ENCODE measurements around the gene ATP2C1. TPM values are rescaled to one million over a fixed set of nuclear protein-coding genes. Genes with fewer than 3 reads are reported as not detected.
"Not testable (repeated sequence)": the region's sequence is repeated elsewhere in the genome, so short reads cannot be mapped to it uniquely, and the experiment has no call there.

ATP2C1 gene
- total RNA-seq, 1 donor from 2014 or later: 161 TPM

- no peaks in the 10 kb centered on the region for H3K4me1 Mint-ChIP-seq
- H3K27me3 Mint-ChIP-seq (ENCODE audit: insufficient read depth, low read depth): no peaks in the 10 kb centered on the region
- no peaks in the 10 kb centered on the region for H3K36me3 ChIP-seq
- H3K4me1 ChIP-seq: peaks cover 5% of the 10 kb centered on the region
- DNase-seq (ENCODE audit: low spot score): no peak
- no peak overlapping the region for H3K27ac Mint-ChIP-seq
- H3K4me3 ChIP-seq: no peak overlapping the region
- no peak overlapping the region for H3K4me3 Mint-ChIP-seq
- no peak overlapping the region for H3K4me2 ChIP-seq
- H2AFZ ChIP-seq (replicated peaks): no peak overlapping the region
- no peaks in the 10 kb centered on the region for H3F3A ChIP-seq (ENCODE audit: low read depth)
- peaks cover 26% of the 10 kb centered on the region for H3K36me3 Mint-ChIP-seq
- peak overlapping the region; percentile 34 for H3K27ac ChIP-seq
- H3K79me2 ChIP-seq (ENCODE audit: low read depth): no peaks in the 10 kb centered on the region
- H4K20me1 ChIP-seq (ENCODE audit: low read depth): no peaks in the 10 kb centered on the region
- no peaks in the 10 kb centered on the region for H3K9me3 ChIP-seq (ENCODE audit: low read depth)
- H3K9me3 Mint-ChIP-seq: no peaks in the 10 kb centered on the region
- TF ChIP-seq CTCF (IDR thresholded peaks at IDR 0.05) (no peak), EZH2phosphoT487 (IDR thresholded peaks at IDR 0.05) (no peak), EZH2 (IDR thresholded peaks at IDR 0.05) (no peak)
- no peaks in the 10 kb centered on the region for H3K27me3 ChIP-seq
- H3K9ac ChIP-seq: no peak overlapping the region
Observed at GRCh38 chr3:130971208-130971607, 77.3 kb downstream of the ATP2C1 start.

- not testable (repeated sequence) for H3K4me2 ChIP-seq; H3K4me1 Mint-ChIP-seq; H3K36me3 ChIP-seq; H3K27ac Mint-ChIP-seq; H3K79me2 ChIP-seq (ENCODE audit: low read depth); H3K9me3 Mint-ChIP-seq; H2AFZ ChIP-seq (replicated peaks); H3K9me3 ChIP-seq (ENCODE audit: low read depth); H4K20me1 ChIP-seq (ENCODE audit: low read depth); H3K4me3 ChIP-seq; H3K27me3 Mint-ChIP-seq (ENCODE audit: insufficient read depth, low read depth); H3K27ac ChIP-seq; H3K9ac ChIP-seq; DNase-seq (ENCODE audit: low spot score); H3K4me3 Mint-ChIP-seq; H3K27me3 ChIP-seq
- peaks cover 17% of the 10 kb centered on the region for H3K4me1 ChIP-seq
- peaks cover 12% of the 10 kb centered on the region for H3F3A ChIP-seq (ENCODE audit: low read depth)
- peaks cover 21% of the 10 kb centered on the region for H3K36me3 Mint-ChIP-seq
Observed at GRCh38 chr3:130972592-130972991, 78.7 kb downstream of the ATP2C1 start.

- Histone ChIP-seq H2AFZ (replicated peaks) (no peak overlapping the region), H3K27me3 (no peaks in the 10 kb centered on the region), H3K9ac (no peak overlapping the region), H3K4me1 (peaks cover 19% of the 10 kb centered on the region), H3K4me3 (no peak overlapping the region), H3K9me3 (ENCODE audit: low read depth) (no peaks in the 10 kb centered on the region), H3K36me3 (no peaks in the 10 kb centered on the region), H3K79me2 (ENCODE audit: low read depth) (no peaks in the 10 kb centered on the region), H4K20me1 (ENCODE audit: low read depth) (peaks cover 5% of the 10 kb centered on the region), H3F3A (ENCODE audit: low read depth) (peaks cover 12% of the 10 kb centered on the region), H3K27ac (no peak overlapping the region), H3K4me2 (no peak overlapping the region)
- no peaks in the 10 kb centered on the region for H3K27me3 Mint-ChIP-seq (ENCODE audit: insufficient read depth, low read depth)
- no peak for DNase-seq (ENCODE audit: low spot score)
- H3K27ac Mint-ChIP-seq: no peak overlapping the region
- H3K4me3 Mint-ChIP-seq: no peak overlapping the region
- H3K4me1 Mint-ChIP-seq: no peaks in the 10 kb centered on the region
- H3K9me3 Mint-ChIP-seq: no peaks in the 10 kb centered on the region
- TF ChIP-seq EZH2 (IDR thresholded peaks at IDR 0.05) (no peak), EZH2phosphoT487 (IDR thresholded peaks at IDR 0.05) (no peak), CTCF (IDR thresholded peaks at IDR 0.05) (no peak)
- peaks cover 19% of the 10 kb centered on the region for H3K36me3 Mint-ChIP-seq
Observed at GRCh38 chr3:130973406-130973805, 79.5 kb downstream of the ATP2C1 start.

GRCh38 chr3:130974201-130974600 is 80.3 kb downstream of the ATP2C1 start:
- no peak overlapping the region for H2AFZ ChIP-seq (replicated peaks)
- Mint-ChIP-seq H3K27ac (no peak overlapping the region), H3K27me3 (ENCODE audit: insufficient read depth, low read depth) (no peaks in the 10 kb centered on the region), H3K9me3 (no peaks in the 10 kb centered on the region), H3K36me3 (peaks cover 19% of the 10 kb centered on the region), H3K4me3 (no peak overlapping the region), H3K4me1 (no peaks in the 10 kb centered on the region)
- H3K27ac ChIP-seq: no peak overlapping the region
- no peak overlapping the region for H3K9ac ChIP-seq
- no peak overlapping the region for H3K4me2 ChIP-seq
- no peak overlapping the region for H3K4me3 ChIP-seq
- no peaks in the 10 kb centered on the region for H3K9me3 ChIP-seq (ENCODE audit: low read depth)
- TF ChIP-seq CTCF (IDR thresholded peaks at IDR 0.05) (no peak), EZH2phosphoT487 (IDR thresholded peaks at IDR 0.05) (no peak), EZH2 (IDR thresholded peaks at IDR 0.05) (no peak)
- H4K20me1 ChIP-seq (ENCODE audit: low read depth): peaks cover 5% of the 10 kb centered on the region
- H3K4me1 ChIP-seq: peaks cover 19% of the 10 kb centered on the region
- no peaks in the 10 kb centered on the region for H3K27me3 ChIP-seq
- DNase-seq (ENCODE audit: low spot score): no peak
- peaks cover 12% of the 10 kb centered on the region for H3F3A ChIP-seq (ENCODE audit: low read depth)
- H3K79me2 ChIP-seq (ENCODE audit: low read depth): no peaks in the 10 kb centered on the region
- peaks cover under 1% of the 10 kb centered on the region for H3K36me3 ChIP-seq
